ENCODE data around the gene PRXL2A.

The PRXL2A gene

DNA sequence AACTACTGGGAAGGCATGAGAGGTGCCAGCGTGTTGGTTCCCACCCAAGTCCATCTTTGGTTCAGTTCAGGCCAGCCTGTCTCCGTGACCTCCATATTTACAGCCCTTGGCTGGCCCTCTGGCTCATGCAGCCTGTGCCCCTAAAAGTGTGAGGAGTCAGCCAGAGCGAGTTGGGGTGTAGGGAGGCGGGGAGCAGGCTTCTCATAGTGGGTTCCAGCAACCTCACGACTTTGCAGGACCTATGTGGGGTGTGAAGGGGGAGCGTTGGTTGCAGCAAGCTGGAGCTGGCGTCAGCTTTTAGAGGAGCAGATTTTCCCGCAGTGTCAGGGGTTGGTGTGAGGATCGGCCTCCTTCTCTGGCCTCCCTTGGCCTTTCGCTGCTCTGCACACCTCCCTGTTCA lies 55.5 kb downstream of the PRXL2A start:
- TF ChIP-seq, protein P1, sequence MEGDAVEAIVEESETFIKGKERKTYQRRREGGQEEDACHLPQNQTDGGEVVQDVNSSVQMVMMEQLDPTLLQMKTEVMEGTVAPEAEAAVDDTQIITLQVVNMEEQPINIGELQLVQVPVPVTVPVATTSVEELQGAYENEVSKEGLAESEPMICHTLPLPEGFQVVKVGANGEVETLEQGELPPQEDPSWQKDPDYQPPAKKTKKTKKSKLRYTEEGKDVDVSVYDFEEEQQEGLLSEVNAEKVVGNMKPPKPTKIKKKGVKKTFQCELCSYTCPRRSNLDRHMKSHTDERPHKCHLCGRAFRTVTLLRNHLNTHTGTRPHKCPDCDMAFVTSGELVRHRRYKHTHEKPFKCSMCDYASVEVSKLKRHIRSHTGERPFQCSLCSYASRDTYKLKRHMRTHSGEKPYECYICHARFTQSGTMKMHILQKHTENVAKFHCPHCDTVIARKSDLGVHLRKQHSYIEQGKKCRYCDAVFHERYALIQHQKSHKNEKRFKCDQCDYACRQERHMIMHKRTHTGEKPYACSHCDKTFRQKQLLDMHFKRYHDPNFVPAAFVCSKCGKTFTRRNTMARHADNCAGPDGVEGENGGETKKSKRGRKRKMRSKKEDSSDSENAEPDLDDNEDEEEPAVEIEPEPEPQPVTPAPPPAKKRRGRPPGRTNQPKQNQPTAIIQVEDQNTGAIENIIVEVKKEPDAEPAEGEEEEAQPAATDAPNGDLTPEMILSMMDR (conservative IDR thresholded peaks at IDR 0.05), result no peak
- H3K27ac ChIP-seq, result peak overlapping the region; percentile 99

DNA sequence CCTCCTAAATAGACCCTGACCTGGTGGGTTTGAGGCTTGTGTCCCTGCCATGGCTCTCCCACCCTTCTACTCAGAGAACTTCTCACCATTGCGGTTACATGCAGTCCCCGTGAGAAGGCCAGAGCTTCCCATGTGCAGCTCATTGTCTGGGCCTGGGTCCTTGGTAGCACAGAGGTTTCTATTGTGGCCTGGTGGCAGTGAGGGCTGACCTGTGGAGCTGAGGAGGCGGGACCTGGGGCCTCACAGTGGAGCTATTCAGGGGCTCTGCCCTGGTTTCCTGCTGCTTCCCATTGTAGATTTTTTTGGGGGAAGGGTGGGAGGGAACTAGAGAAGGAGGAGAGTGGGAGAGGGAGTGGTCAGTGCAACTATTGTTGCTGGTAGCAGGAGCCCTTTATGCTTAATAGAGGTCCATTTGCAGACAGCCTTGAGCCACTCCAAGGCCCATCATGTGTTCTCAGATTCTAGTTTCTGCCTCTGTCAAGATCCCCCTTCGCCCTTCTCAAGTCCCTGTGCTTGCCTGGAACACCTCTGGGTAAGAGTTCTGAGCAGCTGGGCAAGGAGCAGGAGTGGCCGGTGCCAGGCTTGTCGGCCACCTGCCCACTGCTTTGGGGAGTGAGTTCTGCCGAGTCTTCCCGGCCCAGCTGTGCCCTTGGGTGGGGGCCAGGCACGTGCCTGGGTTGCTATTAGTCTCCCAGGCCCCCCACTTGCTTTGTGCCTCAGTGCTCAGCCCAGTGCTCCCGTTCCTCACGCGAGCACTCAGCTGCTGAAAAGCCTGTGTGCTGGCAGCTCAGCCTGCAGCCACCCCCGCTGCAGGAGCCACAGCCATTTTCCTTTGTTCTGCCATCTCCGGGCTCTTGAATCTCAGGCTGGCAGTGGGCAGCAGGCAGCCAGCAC lies 56.5 kb downstream of the PRXL2A start:
- peak overlapping the region; percentile 99 for H3K27ac ChIP-seq
- TF ChIP-seq, protein P1 (conservative IDR thresholded peaks at IDR 0.05), result no peak

GRCh38 chr10:80465451-80465835 lies 57.1 kb downstream of the PRXL2A start:
- TF ChIP-seq, protein P1 (conservative IDR thresholded peaks at IDR 0.05), result no peak
- peak overlapping the region; percentile 99 for H3K27ac ChIP-seq

DNA sequence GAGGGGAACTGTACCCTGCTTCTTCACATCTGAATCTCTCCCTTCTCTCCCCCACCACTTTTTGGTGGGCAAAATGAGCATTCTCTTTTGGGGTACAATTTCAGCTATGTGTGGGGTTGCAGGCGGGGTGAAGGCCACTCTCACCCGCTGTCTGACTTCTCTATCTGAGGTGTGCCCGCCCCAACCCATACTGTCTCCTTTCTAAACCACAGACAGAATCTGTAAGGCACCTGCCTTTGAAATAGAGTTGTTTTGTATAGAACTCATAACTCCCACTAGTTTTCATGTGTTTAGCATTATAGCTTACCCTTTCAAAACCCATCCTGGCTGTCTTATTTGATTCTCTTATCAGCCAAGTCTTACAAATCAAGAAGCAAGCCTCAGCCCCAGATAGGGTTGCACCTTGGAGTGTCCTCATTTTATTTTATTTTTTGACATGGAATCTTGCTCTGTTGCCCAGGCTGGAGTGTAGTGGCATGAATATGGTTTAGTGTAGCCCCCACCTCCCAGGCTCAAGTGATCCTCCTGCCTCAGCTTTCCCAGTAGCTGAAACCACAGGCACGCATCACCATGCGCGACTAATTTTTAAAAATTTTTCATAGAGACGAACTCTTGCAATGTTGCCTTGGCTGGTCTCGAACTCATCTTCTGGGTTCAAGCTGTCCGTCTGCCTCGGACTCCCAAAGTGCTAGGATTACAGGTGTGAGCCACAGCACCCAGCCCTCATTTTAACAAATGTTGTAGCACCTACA lies 57.7 kb downstream of the PRXL2A start:
- TF ChIP-seq, protein P1 (conservative IDR thresholded peaks at IDR 0.05), result no peak
- peak overlapping the region; percentile 99 for H3K27ac ChIP-seq

- H3K27ac ChIP-seq, result peak overlapping the region; percentile 99
- TF ChIP-seq, protein P1 (conservative IDR thresholded peaks at IDR 0.05), result no peak
Measured at GRCh38 chr10:80466724-80467326, 58.5 kb downstream of the PRXL2A start.

- TF ChIP-seq, protein P1 (conservative IDR thresholded peaks at IDR 0.05), result no peak
- H3K27ac ChIP-seq, result peak overlapping the region; percentile 99
Measured at GRCh38 chr10:80468002-80468401, 59.7 kb downstream of the PRXL2A start.

Data from VCaP (cell line).